NB4 (cell line): Measurements from ENCODE around the gene HTR3B.

Experiments
- POLR2A ChIP-seq: IDR thresholded peaks from 2 replicates; pipeline ENCODE4 v1.6.1; 2011; ENCODE audit warnings: mild to moderate bottlenecking; ENCODE audit not compliant: insufficient read length; ENCODE audit errors: extremely low read depth
- TF ChIP-seq, protein P1 (sequence below): IDR thresholded peaks from one replicate; pipeline ENCODE4 v1.5.1; 2012; ENCODE audit warnings: low read depth, low read length

DNA sequence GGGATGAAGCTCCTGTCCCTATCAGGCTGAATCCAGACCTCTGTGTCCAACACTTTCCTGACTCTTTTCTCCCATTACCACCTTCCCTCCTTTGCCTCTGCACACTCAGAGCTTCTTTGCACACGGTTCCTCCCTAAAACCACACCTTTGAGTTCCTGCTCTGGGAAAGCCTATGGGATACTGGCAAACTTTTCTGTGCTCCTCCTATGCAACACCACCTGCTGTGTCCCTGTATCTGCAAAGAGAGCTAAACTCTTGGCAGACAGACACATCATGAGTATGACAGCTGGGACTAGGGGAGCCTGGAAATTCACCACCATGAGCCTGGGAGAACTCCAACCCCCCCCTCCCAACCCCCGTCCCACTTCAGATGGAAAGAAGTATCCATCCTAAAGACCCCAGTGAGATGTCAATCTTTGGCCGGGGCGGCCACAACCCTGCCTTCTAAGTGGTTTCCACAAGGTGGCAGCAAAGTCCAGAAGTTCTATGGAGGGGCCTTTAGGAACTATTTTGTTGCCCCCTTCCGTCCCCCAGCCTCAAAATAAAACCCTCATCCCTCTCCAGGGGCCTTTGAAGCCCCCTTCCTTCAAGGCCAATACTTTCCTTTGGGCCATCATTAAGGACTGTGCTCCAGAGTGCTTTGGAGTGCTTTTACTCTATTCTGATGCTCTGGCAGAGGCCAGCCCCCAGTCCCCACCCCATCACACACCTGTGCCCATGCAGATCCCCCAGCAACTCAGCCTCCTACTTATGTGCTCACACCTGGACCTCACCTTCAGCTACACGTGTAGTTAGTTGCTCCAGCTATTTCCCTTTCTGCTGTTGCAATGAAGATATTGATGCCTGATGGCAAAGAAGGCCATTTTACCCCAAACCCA lies 89.7 kb downstream of the HTR3B start:
- TF ChIP-seq, protein P1, sequence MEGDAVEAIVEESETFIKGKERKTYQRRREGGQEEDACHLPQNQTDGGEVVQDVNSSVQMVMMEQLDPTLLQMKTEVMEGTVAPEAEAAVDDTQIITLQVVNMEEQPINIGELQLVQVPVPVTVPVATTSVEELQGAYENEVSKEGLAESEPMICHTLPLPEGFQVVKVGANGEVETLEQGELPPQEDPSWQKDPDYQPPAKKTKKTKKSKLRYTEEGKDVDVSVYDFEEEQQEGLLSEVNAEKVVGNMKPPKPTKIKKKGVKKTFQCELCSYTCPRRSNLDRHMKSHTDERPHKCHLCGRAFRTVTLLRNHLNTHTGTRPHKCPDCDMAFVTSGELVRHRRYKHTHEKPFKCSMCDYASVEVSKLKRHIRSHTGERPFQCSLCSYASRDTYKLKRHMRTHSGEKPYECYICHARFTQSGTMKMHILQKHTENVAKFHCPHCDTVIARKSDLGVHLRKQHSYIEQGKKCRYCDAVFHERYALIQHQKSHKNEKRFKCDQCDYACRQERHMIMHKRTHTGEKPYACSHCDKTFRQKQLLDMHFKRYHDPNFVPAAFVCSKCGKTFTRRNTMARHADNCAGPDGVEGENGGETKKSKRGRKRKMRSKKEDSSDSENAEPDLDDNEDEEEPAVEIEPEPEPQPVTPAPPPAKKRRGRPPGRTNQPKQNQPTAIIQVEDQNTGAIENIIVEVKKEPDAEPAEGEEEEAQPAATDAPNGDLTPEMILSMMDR, result peak; percentile 76
- no peak for TF ChIP-seq POLR2A
